ENCODE data around the gene CCSAP. TPM values are rescaled to one million over a fixed set of nuclear protein-coding genes. Genes with fewer than 3 reads are reported as not detected.

Gene CCSAP
- total RNA-seq, 1 donor from 2014 or later: 5.1 TPM

- no peak for DNase-seq (ENCODE audit: low read depth)
- no peak for TF ChIP-seq CTCF (conservative IDR thresholded peaks at IDR 0.05; ENCODE audit: low read depth, low read length)
- no peak overlapping the region for H3K4me3 ChIP-seq (ENCODE audit: low read depth, low read length)
These were observed 42.6 kb downstream of the CCSAP start for GRCh38 chr1:229300099-229300757.

GRCh38 chr1:229298887-229299503 lies 43.9 kb downstream of the CCSAP start:
- no peak overlapping the region for H3K4me3 ChIP-seq (ENCODE audit: low read depth, low read length)
- no peak for TF ChIP-seq CTCF (conservative IDR thresholded peaks at IDR 0.05; ENCODE audit: low read depth, low read length)
- no peak for DNase-seq (ENCODE audit: low read depth)

- no peak for DNase-seq (ENCODE audit: low read depth)
- TF ChIP-seq CTCF (conservative IDR thresholded peaks at IDR 0.05; ENCODE audit: low read depth, low read length): no peak
- H3K4me3 ChIP-seq (ENCODE audit: low read depth, low read length): no peak overlapping the region
These were observed 44.4 kb downstream of the CCSAP start for GRCh38 chr1:229298420-229298819.

GRCh38 chr1:229297746-229298145 lies 45.1 kb downstream of the CCSAP start:
- DNase-seq (ENCODE audit: low read depth): no peak
- TF ChIP-seq CTCF (conservative IDR thresholded peaks at IDR 0.05; ENCODE audit: low read depth, low read length): no peak
- no peak overlapping the region for H3K4me3 ChIP-seq (ENCODE audit: low read depth, low read length)

GRCh38 chr1:229296541-229296941 lies 46.3 kb downstream of the CCSAP start:
- TF ChIP-seq CTCF (conservative IDR thresholded peaks at IDR 0.05; ENCODE audit: low read depth, low read length): no peak
- no peak for DNase-seq (ENCODE audit: low read depth)

GRCh38 chr1:229295745-229296144 lies 47.1 kb downstream of the CCSAP start:
- no peak for DNase-seq (ENCODE audit: low read depth)
- no peak overlapping the region for H3K4me3 ChIP-seq (ENCODE audit: low read depth, low read length)
- TF ChIP-seq CTCF (conservative IDR thresholded peaks at IDR 0.05; ENCODE audit: low read depth, low read length): no peak

More at GRCh38 chr1:229296541-229296941, 46.3 kb downstream of the CCSAP start:
- no peak overlapping the region for H3K4me3 ChIP-seq (ENCODE audit: low read depth, low read length)

All from epithelial cell of proximal tubule (primary cell).